IPS-15b (cell line): ENCODE results near the gene LEMD1.

Experiments used
- H3K27me3 ChIP-seq: one replicate; pipeline ENCODE4 v1.6.1; 2013; ENCODE audit warnings: low read length; ENCODE audit not compliant: control insufficient read depth, insufficient read depth
- H3K36me3 ChIP-seq: one replicate; pipeline ENCODE4 v1.6.1; 2013; ENCODE audit warnings: low read length; ENCODE audit not compliant: control insufficient read depth, insufficient read depth
- H3K4me1 ChIP-seq: one replicate; pipeline ENCODE4 v1.6.1; 2013; ENCODE audit warnings: mild to moderate bottlenecking, low read length; ENCODE audit not compliant: control insufficient read depth, insufficient read depth
- H3K4me3 ChIP-seq: one replicate; pipeline ENCODE4 v1.5.1; 2013; ENCODE audit warnings: low read depth, low read length
- H3K9ac ChIP-seq: one replicate; pipeline ENCODE4 v1.6.1; 2013; ENCODE audit warnings: low read depth, mild to moderate bottlenecking, low read length
- H3K9me3 ChIP-seq: one replicate; pipeline ENCODE4 v1.6.1; 2013; ENCODE audit warnings: mild to moderate bottlenecking, low read length; ENCODE audit not compliant: control insufficient read depth, insufficient read depth

LEMD1 gene

GRCh38 chr1:205345761-205346160 is 76.1 kb downstream of the LEMD1 start:
- Histone ChIP-seq H3K36me3 (no peaks in the 10 kb centered on the region), H3K27me3 (peaks cover 47% of the 10 kb centered on the region), H3K9me3 (no peaks in the 10 kb centered on the region), H3K9ac (no peak overlapping the region), H3K4me3 (no peak overlapping the region), H3K4me1 (peaks cover 20% of the 10 kb centered on the region)

- H3K27me3 ChIP-seq = peaks cover 47% of the 10 kb centered on the region
- H3K4me3 ChIP-seq = peak overlapping the region; percentile 67
Measured at GRCh38 chr1:205344066-205344928, 77.6 kb downstream of the LEMD1 start.

GRCh38 chr1:205343431-205344065 is 78.3 kb downstream of the LEMD1 start:
- peaks cover 8% of the 10 kb centered on the region for H3K4me1 ChIP-seq
- H3K9ac ChIP-seq = no peak overlapping the region
- H3K36me3 ChIP-seq = no peaks in the 10 kb centered on the region
- H3K4me3 ChIP-seq = peak overlapping the region; percentile 67
- H3K27me3 ChIP-seq = peaks cover 47% of the 10 kb centered on the region
- H3K9me3 ChIP-seq = no peaks in the 10 kb centered on the region

More at GRCh38 chr1:205344066-205344928, 77.6 kb downstream of the LEMD1 start:
- Histone ChIP-seq H3K36me3 (no peaks in the 10 kb centered on the region), H3K9me3 (no peaks in the 10 kb centered on the region), H3K4me1 (peaks cover 11% of the 10 kb centered on the region), H3K9ac (peak overlapping the region; percentile 26)

GRCh38 chr1:205342986-205343385 is 78.9 kb downstream of the LEMD1 start:
- H3K4me3 ChIP-seq = peak overlapping the region; percentile 67
- peaks cover 47% of the 10 kb centered on the region for H3K27me3 ChIP-seq
- H3K9me3 ChIP-seq = no peaks in the 10 kb centered on the region
- no peak overlapping the region for H3K9ac ChIP-seq
- H3K4me1 ChIP-seq = peaks cover 5% of the 10 kb centered on the region
- H3K36me3 ChIP-seq = no peaks in the 10 kb centered on the region

- H3K4me3 ChIP-seq = no peak overlapping the region
- H3K4me1 ChIP-seq = peaks cover 8% of the 10 kb centered on the region
- H3K36me3 ChIP-seq = no peaks in the 10 kb centered on the region
- no peak overlapping the region for H3K9ac ChIP-seq
- no peaks in the 10 kb centered on the region for H3K9me3 ChIP-seq
- H3K27me3 ChIP-seq = peaks cover 32% of the 10 kb centered on the region
Measured at GRCh38 chr1:205340676-205341075, 81.2 kb downstream of the LEMD1 start.

- no peaks in the 10 kb centered on the region for H3K9me3 ChIP-seq
- H3K27me3 ChIP-seq = peaks cover 23% of the 10 kb centered on the region
- H3K36me3 ChIP-seq = no peaks in the 10 kb centered on the region
- no peak overlapping the region for H3K9ac ChIP-seq
- peaks cover 8% of the 10 kb centered on the region for H3K4me1 ChIP-seq
- H3K4me3 ChIP-seq = no peak overlapping the region
Measured at GRCh38 chr1:205339717-205340116, 82.1 kb downstream of the LEMD1 start.

GRCh38 chr1:205339197-205339702 is 82.6 kb downstream of the LEMD1 start:
- Histone ChIP-seq H3K9me3 (no peaks in the 10 kb centered on the region), H3K36me3 (no peaks in the 10 kb centered on the region), H3K4me1 (peaks cover 8% of the 10 kb centered on the region), H3K27me3 (peaks cover 19% of the 10 kb centered on the region), H3K4me3 (no peak overlapping the region), H3K9ac (no peak overlapping the region)

GRCh38 chr1:205338011-205338410 is 83.8 kb downstream of the LEMD1 start:
- Histone ChIP-seq H3K36me3 (no peaks in the 10 kb centered on the region), H3K4me3 (no peak overlapping the region), H3K27me3 (peaks cover 13% of the 10 kb centered on the region), H3K9ac (no peak overlapping the region), H3K4me1 (peaks cover 8% of the 10 kb centered on the region), H3K9me3 (no peaks in the 10 kb centered on the region)

- Histone ChIP-seq H3K4me1 (peaks cover 8% of the 10 kb centered on the region), H3K36me3 (no peaks in the 10 kb centered on the region), H3K9me3 (no peaks in the 10 kb centered on the region), H3K4me3 (no peak overlapping the region), H3K27me3 (peaks cover 7% of the 10 kb centered on the region), H3K9ac (no peak overlapping the region)
Measured at GRCh38 chr1:205337481-205337880, 84.4 kb downstream of the LEMD1 start.

GRCh38 chr1:205335692-205336091 is 86.2 kb downstream of the LEMD1 start:
- Histone ChIP-seq H3K27me3 (no peaks in the 10 kb centered on the region), H3K9me3 (no peaks in the 10 kb centered on the region), H3K4me1 (peaks cover 13% of the 10 kb centered on the region), H3K36me3 (no peaks in the 10 kb centered on the region), H3K9ac (no peak overlapping the region), H3K4me3 (no peak overlapping the region)

- Histone ChIP-seq H3K9me3 (no peaks in the 10 kb centered on the region), H3K27me3 (no peaks in the 10 kb centered on the region), H3K4me1 (peaks cover 13% of the 10 kb centered on the region), H3K36me3 (no peaks in the 10 kb centered on the region), H3K9ac (no peak overlapping the region), H3K4me3 (no peak overlapping the region)
Measured at GRCh38 chr1:205332015-205332791, 89.7 kb downstream of the LEMD1 start.
